GM19025 (cell line): Measurements from ENCODE around the gene CDC37.

Experiments used
- ATAC-seq: cut with Tn5 transposase; IDR thresholded peaks from one replicate; pipeline ENCODE4 v1.9.1; 2021; ENCODE audit warnings: mild to moderate bottlenecking, low read depth, moderate library complexity; ENCODE audit not compliant: unreplicated experiment

Gene CDC37

DNA sequence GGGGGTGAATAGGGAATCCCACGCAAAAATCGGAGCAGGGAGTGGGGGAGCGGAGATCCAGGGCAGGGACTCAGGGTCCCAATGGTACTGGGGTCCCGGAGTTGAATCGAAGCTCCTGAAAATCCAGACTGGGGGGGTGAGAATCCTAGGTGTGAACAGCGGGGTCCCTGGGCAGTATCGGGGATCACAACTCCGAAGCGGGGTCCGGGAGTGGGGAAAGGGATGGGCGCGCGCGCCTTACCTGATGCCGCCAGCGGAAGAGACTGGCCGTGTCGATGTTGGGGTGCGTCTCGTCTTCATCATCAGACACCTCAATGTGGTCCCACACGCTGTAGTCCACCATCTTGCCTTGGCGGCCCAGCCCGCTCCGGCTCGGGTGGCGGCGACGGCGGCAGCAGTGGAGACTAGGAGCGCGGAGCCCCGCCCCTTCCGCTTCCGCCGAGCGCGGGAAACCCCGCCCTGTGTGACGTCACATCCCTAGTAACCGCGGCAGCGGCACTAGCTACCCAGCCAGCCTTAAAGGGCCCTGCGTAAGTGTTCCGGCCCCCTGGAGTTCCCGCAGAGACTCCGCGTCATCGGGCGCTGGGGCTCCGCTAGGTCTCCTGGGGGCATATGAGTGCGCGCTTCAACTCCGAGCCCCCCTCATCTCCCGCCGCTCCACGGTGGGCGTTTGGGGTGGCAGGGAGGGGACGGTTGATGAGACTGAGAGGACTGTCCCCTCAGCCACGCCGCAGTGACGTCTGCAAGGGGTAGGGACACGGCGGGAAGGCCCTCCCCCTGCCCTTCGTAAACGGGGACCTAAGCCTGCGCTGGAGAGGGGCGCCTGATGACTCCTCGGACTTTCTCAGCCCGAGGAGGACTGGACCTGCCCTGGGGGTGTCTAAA is at the start of gene CDC37:
TSS of gene CDC37 (minus strand) at position 406 of the 885 bp plus-strand sequence. CDS start at position 343, 63 bp downstream.
- ATAC-seq: peak; percentile 88

DNA sequence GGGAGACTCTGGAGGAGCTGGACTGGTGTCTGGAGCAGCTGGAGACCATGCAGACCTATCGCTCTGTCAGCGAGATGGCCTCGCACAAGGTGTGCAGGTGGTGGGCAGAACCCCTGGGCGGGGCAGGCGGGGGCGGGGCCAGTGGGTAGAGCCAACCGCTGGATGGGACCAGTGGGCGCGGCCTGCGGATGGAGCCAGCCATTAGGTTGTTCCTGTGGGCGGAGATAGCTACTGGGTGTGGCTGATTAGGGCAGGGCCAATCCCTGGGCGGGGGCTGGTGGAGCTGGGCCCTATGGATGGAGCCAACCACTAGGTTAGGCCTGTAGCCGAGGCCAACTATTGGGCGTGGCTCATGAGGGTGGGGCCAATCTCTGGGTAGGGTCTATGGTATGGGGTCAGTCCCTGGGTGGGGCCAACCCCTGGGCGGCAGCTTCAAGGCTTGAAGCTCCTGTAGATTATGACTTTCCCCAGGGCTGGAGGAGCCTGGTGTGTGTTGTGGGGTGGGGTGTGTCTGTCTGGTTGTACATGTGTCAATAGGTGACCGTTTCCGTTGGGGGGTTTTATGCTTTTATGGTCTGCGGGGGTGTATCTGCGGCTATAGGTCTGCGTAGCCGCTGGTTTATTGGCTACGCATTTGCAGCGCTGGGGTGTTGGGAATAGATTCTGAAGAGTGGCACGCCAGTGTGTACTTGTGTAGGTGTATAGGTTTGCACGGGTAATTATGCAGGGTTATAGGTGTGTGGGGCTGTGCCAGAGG is 47.7 kb upstream of the CDC37 start:
- no peak for ATAC-seq

DNA sequence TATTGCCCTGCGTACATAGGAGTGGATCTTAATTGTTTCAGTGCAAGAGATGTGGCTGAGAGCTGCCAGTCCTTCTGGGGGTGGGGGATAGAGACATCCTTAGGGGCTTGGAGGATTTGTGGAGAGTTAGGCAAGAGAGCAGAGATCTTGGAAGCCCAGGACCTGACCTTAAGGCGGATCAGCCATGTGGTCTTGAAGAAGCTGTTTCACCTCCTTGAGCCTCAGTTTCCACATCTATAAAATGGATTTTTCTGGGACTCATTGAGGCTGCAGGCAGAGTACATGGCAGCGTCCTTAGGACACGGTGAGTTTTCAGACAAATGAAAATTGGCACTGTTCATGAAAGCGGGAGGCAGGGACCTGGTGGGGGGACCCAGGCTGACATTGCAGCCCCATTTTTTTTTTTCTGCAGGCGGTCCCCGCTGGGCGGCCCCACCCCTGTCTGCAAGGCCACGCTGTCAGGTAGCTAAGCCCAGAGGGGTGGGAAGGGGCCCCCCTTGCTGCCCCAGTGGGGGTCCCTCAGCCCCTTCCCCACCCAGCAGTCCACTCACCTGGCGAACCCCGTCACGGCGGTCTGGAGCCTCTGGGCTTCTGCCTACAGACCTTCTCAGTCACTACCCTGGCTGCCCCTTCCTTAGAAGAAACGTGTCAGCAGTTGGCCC is 47.0 kb upstream of the CDC37 start:
- ATAC-seq: no peak

DNA sequence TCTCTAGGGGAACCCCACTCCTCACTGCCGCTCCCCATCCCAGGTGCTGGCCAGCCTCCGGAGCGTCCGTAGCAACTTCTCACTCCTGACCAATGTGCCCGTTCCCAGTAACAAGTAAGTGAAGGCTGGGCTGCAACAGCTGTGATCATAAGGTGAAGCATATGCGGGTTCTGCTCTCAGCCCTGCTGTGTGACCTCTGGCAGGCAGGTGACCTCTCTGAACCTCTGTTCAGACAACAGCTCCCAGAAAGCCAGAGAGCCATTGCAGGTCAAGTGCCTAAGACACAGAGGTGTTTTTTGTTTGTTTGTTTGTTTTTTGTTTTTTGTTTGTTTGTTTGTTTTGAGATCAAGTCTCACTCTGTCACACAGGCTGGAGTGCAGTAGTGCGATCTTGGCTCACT is 45.7 kb upstream of the CDC37 start:
- ATAC-seq: no peak

DNA sequence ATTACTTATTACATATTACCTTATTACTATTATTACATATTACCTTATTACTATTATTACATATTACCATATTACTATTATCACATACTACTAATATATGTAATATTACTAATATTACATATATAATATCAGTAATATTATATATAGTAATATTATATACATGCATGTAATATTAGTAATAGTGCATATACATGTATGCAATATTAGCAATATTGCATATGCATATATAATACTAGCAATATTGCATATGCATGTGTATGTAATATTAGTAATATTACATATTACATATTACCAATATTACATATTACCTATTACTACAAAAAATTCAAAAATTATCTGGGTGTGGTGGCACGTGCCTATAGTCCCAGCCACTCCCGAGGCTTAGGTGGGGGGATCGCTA is 39.4 kb upstream of the CDC37 start:
- no peak for ATAC-seq

DNA sequence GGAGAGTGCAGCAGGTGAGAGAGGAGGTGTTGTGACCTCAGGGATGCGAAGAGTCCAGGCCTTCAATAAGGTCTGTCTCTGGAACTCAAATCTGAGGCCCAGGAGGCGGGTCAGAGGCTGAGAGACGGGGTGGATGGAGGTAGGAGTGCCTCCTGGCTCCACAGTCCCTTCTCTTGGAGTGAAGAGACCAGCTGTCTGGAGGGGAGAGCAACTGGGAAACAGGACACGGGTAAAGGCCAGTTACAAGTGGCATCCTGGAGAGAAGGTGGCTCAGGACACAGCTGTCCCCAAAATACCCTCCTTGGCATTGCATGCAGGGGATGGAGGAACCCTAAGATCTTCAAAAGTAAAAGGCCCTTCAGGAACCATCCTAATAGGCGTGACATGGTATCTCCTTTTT is 36.2 kb upstream of the CDC37 start:
- no peak for ATAC-seq

DNA sequence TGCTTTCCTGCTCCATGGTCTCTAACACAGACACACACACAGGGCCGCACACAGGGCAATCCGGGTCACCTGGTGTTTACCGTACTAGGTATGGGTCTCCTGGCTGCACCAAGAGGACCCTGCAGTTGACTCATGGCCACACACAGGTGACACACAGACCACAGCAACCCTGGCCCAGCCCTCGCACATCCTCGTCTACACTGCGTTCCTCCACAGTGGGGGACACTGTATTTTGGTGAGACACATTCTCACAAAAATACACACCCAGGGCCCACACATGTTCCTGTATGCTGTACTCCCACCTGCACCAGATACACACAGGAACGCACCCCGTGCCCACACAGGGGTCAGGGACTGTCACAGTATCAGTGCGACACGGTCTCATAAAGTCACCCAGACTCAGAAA is 29.8 kb upstream of the CDC37 start:
- no peak for ATAC-seq

DNA sequence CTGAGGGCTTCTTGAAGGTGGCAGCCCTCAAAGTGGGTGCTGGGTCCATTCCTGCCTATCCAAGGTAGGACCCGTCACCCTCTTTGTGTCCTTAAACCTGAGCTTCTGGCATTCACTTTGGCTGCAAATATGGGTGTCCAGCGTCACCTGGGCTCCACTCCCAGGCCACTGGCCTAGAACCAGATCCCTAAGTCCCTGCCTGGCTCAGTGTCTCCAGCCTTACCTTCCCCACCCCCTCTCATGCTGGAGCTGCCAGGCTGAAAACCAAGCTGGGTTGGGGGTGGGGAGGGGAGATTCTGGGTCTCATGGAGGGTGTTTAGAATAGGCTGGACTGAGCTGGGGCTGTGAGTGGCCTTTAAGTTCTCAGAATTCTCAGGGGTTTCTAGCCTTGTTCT is 29.4 kb upstream of the CDC37 start:
- ATAC-seq: no peak

DNA sequence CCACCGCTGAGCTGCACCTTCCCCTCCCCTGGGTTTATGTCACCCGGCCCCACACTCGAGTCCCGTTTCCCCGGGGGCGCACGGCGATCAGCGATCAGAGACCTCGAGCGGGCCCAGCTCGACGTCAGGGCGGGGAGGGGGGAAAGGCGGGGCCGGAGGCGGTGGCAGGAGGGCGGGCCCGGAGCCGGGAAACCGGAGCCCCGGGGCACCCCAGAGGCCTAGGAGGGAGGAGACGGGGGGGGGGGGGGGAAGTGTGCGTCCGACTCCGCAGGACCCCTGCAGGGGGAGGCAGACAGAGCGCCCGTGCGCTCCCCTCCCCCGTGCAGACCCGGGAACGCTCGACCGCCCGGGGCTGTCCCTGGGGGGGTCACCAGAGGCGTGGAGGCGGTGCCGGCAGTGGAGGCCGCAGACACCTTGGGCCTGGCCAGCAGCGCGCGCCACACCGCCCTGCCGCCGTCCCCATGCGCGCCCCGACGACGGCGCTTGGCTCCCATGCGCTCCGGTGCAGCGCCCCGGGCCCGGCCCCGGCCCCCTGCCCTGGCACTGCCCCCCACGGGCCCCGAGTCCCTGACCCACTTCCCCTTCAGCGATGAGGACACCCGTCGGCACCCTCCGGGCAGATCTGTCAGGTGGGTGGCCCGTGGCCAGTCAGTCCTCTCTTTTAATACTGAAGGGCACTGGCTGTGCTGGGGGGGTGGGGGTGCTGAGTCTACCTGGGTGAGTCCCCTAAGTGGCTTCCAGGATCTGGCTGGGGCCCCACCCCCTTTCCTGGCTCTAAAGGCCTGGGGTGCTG is 28.8 kb upstream of the CDC37 start:
- no peak for ATAC-seq

DNA sequence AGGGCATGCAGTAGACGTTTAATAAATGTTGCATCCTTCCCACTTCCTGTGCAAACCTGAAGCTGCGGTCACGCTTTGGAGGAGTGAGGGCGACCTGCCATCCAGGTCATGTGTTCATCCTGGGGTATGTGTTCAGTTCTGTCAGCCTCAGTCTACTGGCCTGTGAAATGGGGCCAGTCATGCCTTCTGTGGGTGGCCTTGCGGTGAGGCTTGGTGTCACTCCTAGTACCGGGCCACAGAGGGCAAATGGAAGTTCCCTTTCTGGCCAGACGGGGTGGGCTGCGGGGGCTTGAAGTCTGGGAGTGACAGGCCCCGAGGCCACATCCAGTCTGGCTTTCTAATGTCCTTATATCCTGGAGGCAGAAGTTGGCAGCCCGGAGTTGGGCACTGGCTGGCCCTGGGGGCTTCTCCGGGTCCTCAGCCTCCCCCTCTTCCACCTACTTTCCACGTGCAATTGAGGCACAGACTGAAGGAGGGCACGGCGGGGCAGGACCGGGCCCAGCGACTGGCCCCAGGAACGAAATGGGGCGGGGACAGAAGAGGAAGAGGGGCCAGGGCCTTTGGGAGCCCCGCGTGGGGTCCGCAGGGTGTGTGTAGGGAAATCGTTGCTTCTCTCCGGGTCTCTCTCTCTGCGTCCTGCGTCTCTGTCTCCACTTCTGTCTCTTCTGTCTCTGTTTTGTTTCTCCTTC is 28.1 kb upstream of the CDC37 start:
- ATAC-seq: no peak

DNA sequence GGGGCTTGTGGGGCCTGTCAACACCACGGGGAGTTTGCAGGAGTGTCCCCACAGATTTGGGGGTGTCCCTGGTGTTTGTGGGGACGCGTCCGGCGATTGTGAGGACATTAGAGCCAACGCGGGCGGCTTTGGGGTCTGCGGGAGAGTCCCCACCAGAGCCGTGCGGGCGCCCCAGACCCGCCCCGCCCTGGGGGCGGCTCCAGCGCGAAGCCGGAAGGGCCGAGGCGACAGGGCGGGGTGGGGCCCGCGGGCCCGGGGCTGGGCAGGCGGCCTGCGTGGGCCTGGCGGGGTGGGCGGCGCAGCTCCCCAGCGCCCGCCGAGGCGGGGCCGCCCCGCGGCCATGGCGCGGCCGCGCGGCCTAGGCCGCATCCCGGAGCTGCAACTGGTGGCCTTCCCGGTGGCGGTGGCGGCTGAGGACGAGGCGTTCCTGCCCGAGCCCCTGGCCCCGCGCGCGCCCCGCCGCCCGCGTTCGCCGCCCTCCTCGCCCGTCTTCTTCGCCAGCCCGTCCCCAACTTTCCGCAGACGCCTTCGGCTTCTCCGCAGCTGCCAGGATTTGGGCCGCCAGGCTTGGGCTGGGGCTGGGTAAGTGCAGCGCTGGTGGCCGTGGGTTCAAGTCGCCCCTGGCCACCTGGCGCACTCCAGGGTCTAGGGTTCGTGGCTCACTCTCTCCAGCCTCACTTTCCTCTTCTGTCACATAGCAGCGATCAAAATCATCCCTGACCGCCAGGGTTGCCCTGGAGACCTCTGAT is 27.3 kb upstream of the CDC37 start:
- ATAC-seq: no peak

DNA sequence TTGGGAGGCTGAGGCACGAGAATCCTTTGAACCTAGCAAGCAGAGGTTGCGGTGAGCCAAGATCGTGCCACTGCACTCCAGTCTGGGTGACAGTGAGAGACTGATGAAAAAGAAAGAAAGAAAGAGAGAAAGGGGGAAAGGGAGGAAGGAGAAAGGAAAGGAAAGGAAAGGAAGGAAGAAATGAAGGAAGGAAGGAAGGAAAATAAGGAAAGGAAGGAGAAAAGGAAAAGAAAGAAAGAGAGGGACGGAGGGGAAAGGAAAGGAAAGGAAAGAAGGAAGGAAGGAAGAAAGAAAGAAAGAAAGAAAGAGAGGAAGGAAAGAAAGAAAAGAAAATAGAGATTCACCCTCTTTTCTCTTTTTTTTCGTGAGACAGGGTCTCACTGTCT is 25.6 kb upstream of the CDC37 start:
- no peak for ATAC-seq

DNA sequence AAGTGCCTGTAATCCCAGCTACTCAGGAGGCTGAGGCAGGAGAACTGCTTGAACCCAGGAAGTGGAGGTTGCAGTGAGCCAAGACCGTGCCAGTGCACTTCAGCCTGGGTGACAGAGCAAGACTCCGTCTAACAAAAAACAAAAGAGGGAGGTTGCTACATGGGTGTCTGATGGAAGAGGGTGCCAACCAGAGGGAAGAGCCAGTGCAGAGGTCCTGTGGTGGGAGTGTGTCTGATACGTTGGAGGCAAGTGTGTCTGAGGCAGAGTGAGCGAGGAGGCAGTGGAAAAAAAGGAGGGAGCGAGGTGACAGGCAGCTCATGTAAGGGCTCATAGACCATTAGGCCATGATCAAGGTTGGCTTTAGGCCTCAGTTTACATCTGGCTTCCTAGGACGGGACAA is 23.8 kb upstream of the CDC37 start:
- no peak for ATAC-seq

DNA sequence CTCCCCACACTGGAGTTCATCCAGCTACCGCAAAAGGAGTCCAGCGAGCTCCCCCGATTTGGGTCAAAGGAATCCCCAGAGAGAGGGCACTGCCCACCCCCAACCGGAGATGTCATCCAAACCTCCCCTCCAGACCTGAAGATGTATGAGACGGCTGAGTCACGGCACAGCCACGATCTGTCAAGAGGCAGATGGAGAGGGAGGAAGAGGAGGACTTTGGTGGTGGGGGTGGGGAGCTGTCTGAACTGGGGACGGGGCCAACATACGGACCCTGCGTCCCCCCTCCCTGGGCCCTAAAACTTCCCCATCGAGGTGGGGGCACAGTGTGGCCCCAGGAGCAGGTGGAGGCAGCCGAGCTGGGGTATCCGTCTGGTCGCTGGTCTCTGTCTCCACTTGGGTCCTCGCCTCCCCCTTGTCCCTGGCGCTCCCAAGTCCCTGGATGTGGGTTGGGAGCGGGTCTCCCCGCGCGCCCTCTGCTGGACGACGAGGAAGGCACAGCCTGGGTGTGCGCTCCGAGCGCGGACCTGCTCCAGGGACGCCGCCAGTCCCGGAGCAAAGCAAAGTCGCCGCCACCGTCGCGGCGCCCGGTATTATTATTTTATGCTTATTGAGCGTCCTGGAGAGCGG is 20.8 kb upstream of the CDC37 start:
- no peak for ATAC-seq

DNA sequence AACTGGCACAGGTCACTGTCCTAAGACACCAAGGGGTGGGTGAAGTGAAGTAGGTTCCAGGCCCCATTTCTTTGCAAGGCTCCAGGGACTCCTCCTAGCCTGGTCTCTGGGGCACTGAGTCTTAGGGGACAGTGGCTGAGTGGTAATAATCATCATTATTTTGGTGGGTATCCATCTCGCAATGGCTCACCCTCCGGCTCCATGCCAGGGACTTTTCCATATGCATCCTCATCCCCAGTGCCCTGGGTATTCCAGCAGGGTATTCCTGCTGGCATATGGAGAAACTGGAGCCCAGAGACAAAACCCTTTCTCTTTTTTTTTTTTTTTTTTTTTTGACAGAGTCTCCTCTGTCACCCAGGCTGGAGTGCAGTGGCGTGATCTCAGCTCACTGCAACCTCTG is 19.5 kb upstream of the CDC37 start:
- no peak for ATAC-seq

DNA sequence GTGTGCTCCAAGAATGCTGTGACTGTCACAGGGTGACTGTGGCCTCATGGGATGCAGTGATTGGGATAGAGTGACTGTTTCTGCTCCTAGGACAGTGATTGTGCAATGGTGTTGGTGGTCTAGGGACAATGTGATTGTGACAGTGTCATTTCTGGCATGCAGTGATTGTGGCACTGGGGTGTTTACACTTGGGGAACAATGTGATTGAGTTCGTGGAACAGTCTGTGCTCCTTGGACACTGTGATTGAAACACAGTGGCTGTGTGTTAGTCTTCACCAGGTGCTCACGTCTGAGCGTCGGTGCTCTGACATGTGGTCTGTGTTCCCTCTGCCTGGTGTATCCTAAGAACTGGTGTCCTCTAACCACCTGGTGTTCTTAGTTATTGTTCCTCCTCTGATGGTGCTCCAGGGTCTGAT is 18.7 kb upstream of the CDC37 start:
- ATAC-seq: no peak

DNA sequence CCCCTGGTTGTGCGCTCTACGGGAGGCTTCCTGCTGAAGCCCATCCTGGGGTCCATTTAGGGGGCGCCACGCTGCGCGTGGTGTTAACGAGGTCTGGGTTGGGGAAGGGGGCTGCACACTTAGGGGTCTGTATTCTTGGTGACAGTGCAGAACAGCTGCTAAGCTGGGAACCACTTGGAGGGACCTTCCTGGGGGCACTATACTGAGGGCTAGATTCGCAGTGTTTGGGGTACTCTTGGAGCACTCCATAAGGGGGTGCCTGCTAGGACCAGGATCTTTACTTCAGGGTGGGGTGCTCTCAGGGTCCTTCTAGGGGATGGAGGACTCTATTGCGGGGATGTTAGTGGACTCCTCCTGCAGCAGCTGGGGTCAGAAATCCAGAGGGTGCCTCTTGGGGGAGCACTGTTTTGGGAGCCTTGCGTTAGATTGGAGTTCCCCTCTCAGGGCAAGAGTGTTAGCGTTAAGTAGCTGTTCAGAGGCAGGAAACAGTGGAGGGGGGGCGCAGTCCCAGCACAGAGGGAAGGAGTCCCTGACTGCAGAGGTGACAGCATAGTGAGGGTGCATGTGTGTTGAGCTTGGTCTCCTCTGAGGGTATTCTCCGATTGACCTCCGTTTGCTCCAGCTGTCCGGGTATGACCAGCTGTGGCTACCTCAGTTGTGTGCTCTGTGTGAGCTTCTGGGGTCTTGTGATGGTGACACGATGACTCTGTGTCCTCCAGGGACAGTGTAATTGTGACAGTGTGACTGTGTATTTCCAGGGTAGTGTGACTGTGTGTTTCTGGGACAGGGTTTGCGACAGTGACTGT is 18.1 kb upstream of the CDC37 start:
- ATAC-seq: no peak
